A549 (cell line): Measurements from ENCODE around the gene SCIN. TPM values are rescaled to one million over a fixed set of nuclear protein-coding genes. Genes with fewer than 3 reads are reported as not detected.

Experiments used
- ATAC-seq, 2 experiments: fragments of 200-7000 bp in 1 of 2; fragments of >200 bp in 1 of 2; cut with Nextera tagmentation in 1 of 2; cut with Tn5 transposase in 1 of 2; 3 replicates each; pipeline versions ENCODE4 v1.8.0 to v1.9.1; 2018 to 2020; ENCODE audit warnings: mild to moderate bottlenecking in 1 of 2, moderate library complexity in 1 of 2
- CTCF ChIA-PET: fragments of 300-600 bp; sonication (Branson Sonifier 250); formaldehyde crosslinking; extraction: SDS; loops from one replicate; lab custom pipeline; 2021; ENCODE audit warnings: antibody characterized with exemption, inconsistent platforms; lab: Yijun Ruan, JAX
- POLR2A ChIA-PET: fragments of 350-600 bp; formaldehyde crosslinking; extraction: SDS; loops from one replicate; lab custom pipeline; 2021; ENCODE audit warnings: antibody characterized with exemption, inconsistent platforms; lab: Yijun Ruan, JAX
- DNase-seq, 2 experiments: peaks; one replicate each; pipeline versions ENCODE4 v3.0.0 to v3.0.0-alpha.2; 2011 to 2016; ENCODE audit warnings: low read depth in 1 of 2, low spot score in 1 of 2
- FAIRE-seq: peaks from 2 replicates; lab custom pipeline; 2011; peaks lifted over from hg19 to GRCh38; lab: Jason Lieb, UNC
- H3K27ac ChIP-seq, 2 experiments: fragments of >200 bp; sonication (Bioruptor Twin); formaldehyde crosslinking; 3 replicates each; pipeline ENCODE4 v1.5.1; 2016 to 2017
- H3K4me1 ChIP-seq: fragments of >200 bp; sonication (Bioruptor Twin); formaldehyde crosslinking; 3 replicates; pipeline ENCODE4 v1.6.1; 2016
- H3K4me2 ChIP-seq: fragments of >200 bp; sonication (Bioruptor Twin); formaldehyde crosslinking; 3 replicates; pipeline ENCODE4 v1.6.1; 2016
- H3K4me3 ChIP-seq: fragments of >200 bp; sonication (Bioruptor Twin); formaldehyde crosslinking; 3 replicates; pipeline ENCODE4 v1.5.1; 2016
- H3K9me3 ChIP-seq: fragments of >200 bp; sonication (Bioruptor Twin); formaldehyde crosslinking; 3 replicates; pipeline ENCODE4 v1.6.1; 2016
- CBX2 ChIP-seq: fragments of 200-600 bp; sonication (generic); IDR thresholded peaks from 2 replicates; pipeline ENCODE4 v1.6.1; 2016; ENCODE audit warnings: low read depth, mild to moderate bottlenecking, borderline replicate concordance
- CBX8 ChIP-seq: fragments of 200-600 bp; sonication (generic); IDR thresholded peaks from 2 replicates; pipeline ENCODE4 v1.6.1; 2016
- CHD4 ChIP-seq: fragments of 200-600 bp; sonication (generic); IDR thresholded peaks from 2 replicates; pipeline ENCODE4 v1.6.1; 2016; ENCODE audit warnings: antibody characterized with exemption, mild to moderate bottlenecking, borderline replicate concordance
- EP300 ChIP-seq, 2 experiments: fragments of >200 bp; sonication (Bioruptor Twin); formaldehyde crosslinking; IDR thresholded peaks; 2 replicates in 1 of 2; 3 replicates in 1 of 2; pipeline ENCODE4 v1.6.1; 2016 to 2017
- ESRRA ChIP-seq: fragments of 150-350 bp; IDR thresholded peaks from 2 replicates; pipeline ENCODE4 v1.6.1; 2014; ENCODE audit warnings: mild to moderate bottlenecking, low read length, borderline replicate concordance
- FOSB ChIP-seq: fragments of 250-450 bp; sonication (Bioruptor Pico); IDR thresholded peaks from 2 replicates; pipeline ENCODE4 v1.5.0; 2020; ENCODE audit warnings: mild to moderate bottlenecking, moderate library complexity
- HDAC2 ChIP-seq: fragments of 200-600 bp; sonication (generic); IDR thresholded peaks from 2 replicates; pipeline ENCODE4 v1.6.1; 2016
- HOXB13 ChIP-seq: fragments of 250-450 bp; sonication (Bioruptor Pico); IDR thresholded peaks from 2 replicates; pipeline ENCODE4 v1.5.0; 2020; ENCODE audit warnings: low read depth, mild to moderate bottlenecking, moderate library complexity
- JUN ChIP-seq, 2 experiments: fragments of >200 bp; sonication (Bioruptor Twin); formaldehyde crosslinking; IDR thresholded peaks; 2 replicates in 1 of 2; 3 replicates in 1 of 2; pipeline ENCODE4 v1.6.1; 2016 to 2017
- MAZ ChIP-seq: fragments of 150-350 bp; IDR thresholded peaks from 2 replicates; pipeline ENCODE4 v1.6.1; 2014; ENCODE audit warnings: antibody characterized with exemption, low read depth, low read length, borderline replicate concordance
- NR3C1 ChIP-seq: fragments of >200 bp; sonication (Bioruptor Twin); formaldehyde crosslinking; IDR thresholded peaks from 3 replicates; pipeline ENCODE4 v1.6.1; 2017
- POLR2A ChIP-seq: IDR thresholded peaks from 2 replicates; pipeline ENCODE4 v1.6.1; 2012; ENCODE audit warnings: mild to moderate bottlenecking, low read length
- POLR2AphosphoS2 ChIP-seq: conservative IDR thresholded peaks from 2 replicates; pipeline ENCODE4 v1.6.1; 2012; ENCODE audit warnings: low read length, improper control_type of control experiment, inconsistent platforms
- RAD21 ChIP-seq, 2 experiments: fragments of >200 bp in 1 of 2; sonication (Bioruptor Twin) in 1 of 2; formaldehyde crosslinking in 1 of 2; IDR thresholded peaks in 1 of 2; conservative IDR thresholded peaks in 1 of 2; 2 replicates in 1 of 2; 3 replicates in 1 of 2; pipeline ENCODE4 v1.6.1; 2012 to 2018; ENCODE audit warnings: inconsistent platforms in 1 of 2
- RARB ChIP-seq: fragments of 250-450 bp; sonication (Bioruptor Pico); IDR thresholded peaks from 2 replicates; pipeline ENCODE4 v1.8.0; 2021; ENCODE audit warnings: mild to moderate bottlenecking, moderate library complexity
- RCOR1 ChIP-seq: fragments of 150-350 bp; IDR thresholded peaks from 2 replicates; pipeline ENCODE4 v1.6.1; 2014; ENCODE audit warnings: antibody characterized with exemption, low read length, low read depth
- RFX5 ChIP-seq: fragments of 450-650 bp; IDR thresholded peaks from 2 replicates; pipeline ENCODE4 v1.7.1; 2014; ENCODE audit warnings: antibody characterized with exemption, mild to moderate bottlenecking, moderate library complexity
- TFCP2L1 ChIP-seq: fragments of 250-450 bp; sonication (Bioruptor Pico); IDR thresholded peaks from 2 replicates; pipeline ENCODE4 v1.5.0; 2021; ENCODE audit warnings: mild to moderate bottlenecking
- TP53 ChIP-seq: fragments of 250-450 bp; sonication (Bioruptor Pico); IDR thresholded peaks from 2 replicates; pipeline ENCODE4 v1.5.0; 2021; ENCODE audit warnings: mild to moderate bottlenecking, moderate library complexity
- ZFP36 ChIP-seq: fragments of 450-650 bp; IDR thresholded peaks from 2 replicates; pipeline ENCODE4 v1.6.1; 2014; ENCODE audit warnings: borderline replicate concordance; ENCODE audit not compliant: partially characterized antibody
- ZNF302 ChIP-seq: fragments of 250-450 bp; sonication (Bioruptor Pico); IDR thresholded peaks from 2 replicates; pipeline ENCODE4 v1.9.0; 2021; ENCODE audit warnings: inconsistent platforms, mild to moderate bottlenecking, moderate library complexity
- ZSCAN20 ChIP-seq: fragments of 250-450 bp; sonication (Bioruptor Pico); IDR thresholded peaks from 2 replicates; pipeline ENCODE4 v1.8.0; 2022; ENCODE audit warnings: mild to moderate bottlenecking, moderate library complexity
- WGBS: methylation state at CpG from one replicate; pipeline ENCODE4 v1.1.6; 2017; ENCODE audit errors: missing lambda C conversion rate; 5-methylcytosine and 5-hydroxymethylcytosine counted together
- polyA plus RNA-seq, 4 experiments: library from polyadenylated mRNA; depleted of rRNA in 3 of 4; stranded (reverse); fragments of >200 nt; fragmentation: RNase III in 1 of 4; extraction: RNeasy Plus Mini Kit Qiagen cat#74134 plus additional on column Dnase treatment in 1 of 4; gene quantifications; 2 replicates in 3 of 4; 3 replicates in 1 of 4; pipeline ENCODE4 v1.2.3, GENCODE V29; 2011 to 2017
- TF ChIP-seq, protein P1 (sequence below): fragments of >200 bp; sonication (Bioruptor Twin); formaldehyde crosslinking; IDR thresholded peaks from 2 replicates; pipeline ENCODE4 v1.6.1; 2016
- TF ChIP-seq, protein P2 (sequence below): fragments of 150-350 bp; IDR thresholded peaks from 2 replicates; pipeline ENCODE4 v1.6.1; 2014; ENCODE audit warnings: low read depth, mild to moderate bottlenecking, low read length
- TF ChIP-seq, protein P3 (sequence below): fragments of 250-450 bp; sonication (Bioruptor Pico); IDR thresholded peaks from 2 replicates; pipeline ENCODE4 v1.5.0; 2021; ENCODE audit warnings: mild to moderate bottlenecking, moderate library complexity, borderline replicate concordance
- TF ChIP-seq, protein P4 (sequence below): IDR thresholded peaks from 2 replicates; pipeline ENCODE4 v1.6.1; 2012
- TF ChIP-seq, protein P5 (sequence below): IDR thresholded peaks from 2 replicates; pipeline ENCODE4 v1.6.1; 2012; ENCODE audit warnings: low read depth, borderline replicate concordance

Gene SCIN
- polyA plus RNA-seq, 2 of the 4 experiments (the other 2 are of a cell fraction) = 0.05 to 0.27 TPM

DNA sequence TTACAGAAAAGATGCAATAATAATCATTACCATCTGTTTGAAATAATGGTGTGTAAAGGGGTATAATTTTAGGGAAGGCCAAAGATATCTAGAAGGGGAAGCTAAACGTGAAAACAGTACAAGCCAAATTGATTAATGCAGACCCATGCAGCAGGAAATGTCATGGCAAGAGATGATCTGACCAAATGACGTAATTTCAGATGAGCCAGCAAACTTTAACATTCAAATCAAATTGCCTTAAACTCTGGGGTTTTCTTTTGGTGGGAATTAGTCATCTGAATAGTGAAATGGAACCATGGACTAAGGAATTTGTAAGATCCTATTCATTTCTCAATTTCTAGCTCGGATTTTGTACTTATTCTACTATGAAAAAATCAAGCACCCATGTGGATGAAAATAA is 21.4 kb upstream of the SCIN start:
- POLR2A ChIA-PET = no interaction called here
- FAIRE-seq (no peak), DNase-seq (no peak)
- Histone ChIP-seq H3K27ac (no peak overlapping the region), H3K4me3 (no peak overlapping the region), H3K4me2 (no peak overlapping the region)
- TF ChIP-seq CHD4 = no peak
- TF ChIP-seq EP300 (IDR thresholded peaks at IDR 0.05) = no peak
- no peak for TF ChIP-seq RARB
- no peak for TF ChIP-seq POLR2AphosphoS2
- no peak for TF ChIP-seq NR3C1
- no peak for TF ChIP-seq POLR2A
- no peak for TF ChIP-seq TP53 (CRISPR knock-in tag)
- no peak for TF ChIP-seq CBX8
- TF ChIP-seq, protein P1, sequence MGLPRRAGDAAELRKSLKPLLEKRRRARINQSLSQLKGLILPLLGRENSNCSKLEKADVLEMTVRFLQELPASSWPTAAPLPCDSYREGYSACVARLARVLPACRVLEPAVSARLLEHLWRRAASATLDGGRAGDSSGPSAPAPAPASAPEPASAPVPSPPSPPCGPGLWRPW = no peak
- TF ChIP-seq, protein P2, sequence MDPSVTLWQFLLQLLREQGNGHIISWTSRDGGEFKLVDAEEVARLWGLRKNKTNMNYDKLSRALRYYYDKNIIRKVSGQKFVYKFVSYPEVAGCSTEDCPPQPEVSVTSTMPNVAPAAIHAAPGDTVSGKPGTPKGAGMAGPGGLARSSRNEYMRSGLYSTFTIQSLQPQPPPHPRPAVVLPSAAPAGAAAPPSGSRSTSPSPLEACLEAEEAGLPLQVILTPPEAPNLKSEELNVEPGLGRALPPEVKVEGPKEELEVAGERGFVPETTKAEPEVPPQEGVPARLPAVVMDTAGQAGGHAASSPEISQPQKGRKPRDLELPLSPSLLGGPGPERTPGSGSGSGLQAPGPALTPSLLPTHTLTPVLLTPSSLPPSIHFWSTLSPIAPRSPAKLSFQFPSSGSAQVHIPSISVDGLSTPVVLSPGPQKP = no peak
- TF ChIP-seq FOSB (CRISPR knock-in tag) = no peak
- TF ChIP-seq ESRRA = no peak
- no peak for TF ChIP-seq RAD21 (conservative IDR thresholded peaks at IDR 0.05 in 1 of 2, IDR thresholded peaks at IDR 0.05 in 1 of 2)
- no peak for TF ChIP-seq ZSCAN20
- no peak for TF ChIP-seq CBX2
- TF ChIP-seq RFX5 = no peak
- no peak for TF ChIP-seq RCOR1
- no peak for TF ChIP-seq ZNF302 (CRISPR knock-in tag)
- TF ChIP-seq, all 56 proteins: peak for 0
- no peak for ATAC-seq
- CTCF ChIA-PET = interaction anchor here (1.1 to 2.0 kb wide), 2 partner anchors 9 to 24 kb away, joined by 4 to 5 read pairs; no protein-coding TSS in a partner anchor
- Histone ChIP-seq H3K4me1 (peaks cover 12% of the 10 kb centered on the region), H3K9me3 (no peaks in the 10 kb centered on the region)
- WGBS = 77% methylated on average over 3 of the region's 3 CpGs

DNA sequence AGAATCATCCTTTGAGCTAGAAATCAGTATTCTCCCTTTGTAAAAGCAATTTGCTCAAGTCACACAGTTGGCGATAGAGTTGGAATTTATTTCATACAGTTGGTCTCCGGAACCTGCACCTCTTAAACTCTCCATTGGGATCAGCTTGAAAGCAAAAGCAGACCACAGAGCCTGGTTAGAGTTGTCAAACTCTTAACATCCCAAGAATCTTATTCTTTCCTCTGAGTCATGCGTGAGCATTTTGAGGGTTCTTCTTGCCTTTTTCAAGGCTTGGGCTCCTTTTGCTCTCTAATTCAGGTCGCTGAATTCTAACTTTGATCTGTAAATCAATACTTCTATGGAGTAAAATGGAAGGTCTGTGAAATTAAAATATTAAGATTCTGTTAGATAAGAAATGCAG is 19.6 kb upstream of the SCIN start:
- POLR2A ChIA-PET = no interaction called here
- WGBS = 93% methylated on average over 4 of the region's 4 CpGs
- Histone ChIP-seq H3K9me3 (no peaks in the 10 kb centered on the region), H3K4me1 (peaks cover 5% of the 10 kb centered on the region; the same call in 1 of the 3 replicates), H3K4me3 (no peak overlapping the region), H3K4me2 (no peak overlapping the region), H3K27ac (no peak overlapping the region)
- no peak for FAIRE-seq
- CTCF ChIA-PET = interaction anchor here (0.9 to 2.1 kb wide), 4 partner anchors 9 to 136 kb away, joined by 3 to 8 read pairs (median 4); no protein-coding TSS in a partner anchor
- no peak for ATAC-seq
- no peak for DNase-seq
- TF ChIP-seq HDAC2 (no peak), HOXB13 (CRISPR knock-in tag) (no peak), TFCP2L1 (CRISPR knock-in tag) (no peak), TP53 (CRISPR knock-in tag) (no peak), MAZ (no peak), JUN (IDR thresholded peaks at IDR 0.05) (no peak), ZSCAN20 (no peak), ZFP36 (no peak), POLR2A (no peak)
- TF ChIP-seq, protein P3, sequence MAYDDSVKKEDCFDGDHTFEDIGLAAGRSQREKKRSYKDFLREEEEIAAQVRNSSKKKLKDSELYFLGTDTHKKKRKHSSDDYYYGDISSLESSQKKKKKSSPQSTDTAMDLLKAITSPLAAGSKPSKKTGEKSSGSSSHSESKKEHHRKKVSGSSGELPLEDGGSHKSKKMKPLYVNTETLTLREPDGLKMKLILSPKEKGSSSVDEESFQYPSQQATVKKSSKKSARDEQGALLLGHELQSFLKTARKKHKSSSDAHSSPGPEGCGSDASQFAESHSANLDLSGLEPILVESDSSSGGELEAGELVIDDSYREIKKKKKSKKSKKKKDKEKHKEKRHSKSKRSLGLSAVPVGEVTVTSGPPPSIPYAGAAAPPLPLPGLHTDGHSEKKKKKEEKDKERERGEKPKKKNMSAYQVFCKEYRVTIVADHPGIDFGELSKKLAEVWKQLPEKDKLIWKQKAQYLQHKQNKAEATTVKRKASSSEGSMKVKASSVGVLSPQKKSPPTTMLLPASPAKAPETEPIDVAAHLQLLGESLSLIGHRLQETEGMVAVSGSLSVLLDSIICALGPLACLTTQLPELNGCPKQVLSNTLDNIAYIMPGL (CRISPR knock-in tag) = no peak
- TF ChIP-seq, protein P4, sequence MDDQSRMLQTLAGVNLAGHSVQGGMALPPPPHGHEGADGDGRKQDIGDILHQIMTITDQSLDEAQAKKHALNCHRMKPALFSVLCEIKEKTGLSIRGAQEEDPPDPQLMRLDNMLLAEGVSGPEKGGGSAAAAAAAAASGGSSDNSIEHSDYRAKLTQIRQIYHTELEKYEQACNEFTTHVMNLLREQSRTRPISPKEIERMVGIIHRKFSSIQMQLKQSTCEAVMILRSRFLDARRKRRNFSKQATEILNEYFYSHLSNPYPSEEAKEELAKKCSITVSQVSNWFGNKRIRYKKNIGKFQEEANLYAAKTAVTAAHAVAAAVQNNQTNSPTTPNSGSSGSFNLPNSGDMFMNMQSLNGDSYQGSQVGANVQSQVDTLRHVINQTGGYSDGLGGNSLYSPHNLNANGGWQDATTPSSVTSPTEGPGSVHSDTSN = no peak
- TF ChIP-seq, protein P5, sequence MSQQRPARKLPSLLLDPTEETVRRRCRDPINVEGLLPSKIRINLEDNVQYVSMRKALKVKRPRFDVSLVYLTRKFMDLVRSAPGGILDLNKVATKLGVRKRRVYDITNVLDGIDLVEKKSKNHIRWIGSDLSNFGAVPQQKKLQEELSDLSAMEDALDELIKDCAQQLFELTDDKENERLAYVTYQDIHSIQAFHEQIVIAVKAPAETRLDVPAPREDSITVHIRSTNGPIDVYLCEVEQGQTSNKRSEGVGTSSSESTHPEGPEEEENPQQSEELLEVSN = no peak
